SK-N-DZ (cell line): ENCODE results near the gene WDR70.
A peak's percentile ranks its signal among the peaks of the same experiment; 100 is the strongest.

Experiments
- DNase-seq: peaks from one replicate; pipeline ENCODE4 v3.0.0-alpha.2; 2015; ENCODE audit warnings: low spot score

Gene WDR70

GRCh38 chr5:37722236-37723161 is 343.4 kb downstream of the WDR70 start:
- DNase-seq, result no peak

GRCh38 chr5:37723162-37723961 is 344.2 kb downstream of the WDR70 start:
- no peak for DNase-seq

DNA sequence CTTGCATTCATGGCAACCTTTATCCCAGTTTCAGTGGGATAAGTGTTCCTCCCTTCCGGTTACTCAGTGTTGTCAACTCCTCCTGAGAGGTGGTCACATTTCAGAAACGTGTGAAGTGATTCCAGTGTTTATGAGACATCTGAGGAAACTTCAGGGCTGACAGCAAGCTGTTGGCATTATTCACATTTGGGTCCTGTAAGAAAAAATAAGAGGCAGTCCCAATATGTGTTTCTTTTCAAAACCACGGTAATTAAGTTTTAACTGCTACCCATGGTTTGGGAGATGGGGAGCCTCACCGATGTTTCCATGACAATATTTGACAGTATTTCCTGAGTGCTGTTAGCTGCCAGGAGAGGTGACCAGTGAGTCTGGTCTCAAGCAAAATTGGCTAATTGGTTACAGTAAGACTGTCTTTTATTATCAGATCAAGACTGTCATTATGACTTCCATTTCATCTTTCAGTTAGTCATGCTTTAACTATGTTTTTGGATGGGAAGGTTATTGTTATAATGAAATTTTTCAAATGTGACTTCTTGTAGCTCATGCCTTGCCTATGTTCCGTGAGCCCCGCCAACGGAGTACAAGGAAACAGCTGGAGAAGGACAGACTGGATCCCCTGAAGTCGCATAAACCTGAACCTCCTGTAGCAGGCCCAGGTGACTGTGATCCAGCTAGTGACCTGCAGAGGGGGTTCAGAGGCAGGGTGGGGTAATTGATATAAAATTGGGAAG is 345.4 kb downstream of the WDR70 start:
- peak; percentile 57 for DNase-seq

GRCh38 chr5:37725185-37725584 is 346.1 kb downstream of the WDR70 start:
- DNase-seq, result no peak

- no peak for DNase-seq
These were observed 348.1 kb downstream of the WDR70 start for GRCh38 chr5:37727238-37727637.

GRCh38 chr5:37730896-37731455 is 351.9 kb downstream of the WDR70 start:
- DNase-seq, result no peak

DNA sequence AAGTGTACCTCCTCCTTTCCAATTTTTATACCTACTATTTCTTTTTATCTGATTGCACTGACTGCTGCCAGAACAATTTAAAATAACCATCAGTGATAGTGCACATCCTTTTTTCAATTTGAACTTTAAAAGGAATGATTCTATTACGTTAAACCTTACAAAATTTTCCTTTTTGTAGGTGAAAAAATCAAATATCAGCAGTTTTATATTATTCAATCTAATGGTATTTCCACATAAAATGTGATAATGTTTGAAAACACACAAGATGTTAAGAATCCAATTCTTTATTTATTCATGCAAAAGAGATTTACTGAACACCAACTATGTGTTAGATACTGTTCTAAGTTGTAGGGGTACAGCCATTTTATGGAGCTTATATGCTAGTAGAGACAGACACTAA is 355.0 kb downstream of the WDR70 start:
- no peak for DNase-seq

- DNase-seq, result no peak
These were observed 356.7 kb downstream of the WDR70 start for GRCh38 chr5:37735649-37736347.

DNA sequence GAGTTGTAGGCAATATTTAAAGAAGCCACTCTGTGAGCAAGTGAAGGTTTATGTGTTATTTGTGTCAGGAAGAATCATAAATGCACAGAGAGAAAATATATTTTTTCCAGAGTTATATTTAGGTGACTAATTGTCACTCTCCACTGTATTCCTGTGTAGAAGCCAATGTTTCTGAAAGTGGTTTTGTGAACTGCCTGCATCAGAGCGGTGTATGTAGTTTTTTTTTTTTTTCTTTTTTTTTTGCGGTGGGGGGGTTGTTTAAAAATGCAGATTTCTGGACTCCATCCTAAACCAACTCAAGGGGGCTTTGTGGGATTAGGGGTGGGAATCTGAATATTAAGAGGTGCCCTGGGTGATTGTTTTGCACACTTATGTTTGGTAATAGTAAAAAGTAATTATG is 357.3 kb downstream of the WDR70 start:
- DNase-seq, result no peak

DNA sequence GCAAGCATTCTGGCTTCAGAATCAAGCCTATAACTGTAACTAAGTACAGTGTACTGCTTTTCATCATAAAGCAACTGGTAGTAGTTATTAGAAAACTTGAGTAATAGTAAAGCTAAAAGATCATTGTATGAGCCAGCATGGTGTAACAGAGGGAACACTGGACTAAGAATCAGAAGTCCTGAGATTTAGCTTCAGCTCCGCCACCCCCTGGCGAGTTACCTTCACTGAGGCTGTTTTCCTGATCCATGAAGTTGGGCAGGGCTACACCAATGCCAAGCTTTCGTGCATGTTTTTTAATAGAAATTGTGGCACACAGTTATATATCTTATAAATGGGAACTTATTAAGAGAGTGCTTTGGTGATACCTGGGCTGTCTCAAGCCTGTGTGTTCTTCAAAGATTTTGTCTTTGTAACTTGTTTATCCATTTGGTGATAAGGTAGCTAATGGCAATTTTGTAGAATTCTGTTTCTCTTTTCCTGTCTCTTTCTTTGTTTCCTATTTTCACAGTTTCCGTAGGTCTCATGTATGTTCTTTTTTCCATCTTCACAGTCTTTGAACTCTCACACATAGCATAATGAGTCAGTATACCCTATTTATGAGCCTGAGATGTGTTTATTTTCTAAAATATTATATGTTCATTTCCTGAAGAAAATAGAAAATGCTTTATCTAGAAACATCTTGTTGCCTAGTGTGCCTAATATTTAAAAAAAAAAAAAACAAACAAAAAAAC is 358.4 kb downstream of the WDR70 start:
- DNase-seq, result no peak

- DNase-seq, result no peak
These were observed 359.1 kb downstream of the WDR70 start for GRCh38 chr5:37738057-37738691.

- DNase-seq, result no peak
These were observed 359.9 kb downstream of the WDR70 start for GRCh38 chr5:37738865-37739488.

DNA sequence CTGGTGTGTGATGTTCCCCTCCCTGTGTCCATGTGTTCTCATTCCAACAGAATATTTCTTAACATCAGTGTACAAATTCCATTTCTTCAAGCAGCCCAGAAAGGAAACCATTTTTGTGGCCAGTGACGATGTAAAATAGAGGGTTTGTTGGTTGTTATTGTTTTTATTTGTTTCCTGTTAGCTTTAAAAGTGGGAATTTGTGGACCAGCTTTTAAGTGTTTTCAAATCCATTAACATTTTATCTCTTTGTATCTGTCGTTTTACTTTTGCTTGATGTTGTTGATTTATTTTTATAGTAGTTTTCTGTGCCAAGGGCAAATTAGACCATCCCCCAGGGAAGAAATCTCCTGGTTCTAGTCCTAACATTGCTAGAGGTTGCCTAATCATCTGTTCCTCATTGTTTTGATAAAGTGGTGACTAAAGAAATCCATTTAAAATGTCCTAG is 360.7 kb downstream of the WDR70 start:
- DNase-seq, result no peak

- DNase-seq, result no peak
These were observed 361.4 kb downstream of the WDR70 start for GRCh38 chr5:37740331-37741066.

GRCh38 chr5:37742111-37742510 is 363.0 kb downstream of the WDR70 start:
- no peak for DNase-seq

- no peak for DNase-seq
These were observed 372.1 kb downstream of the WDR70 start for GRCh38 chr5:37751227-37751626.

DNA sequence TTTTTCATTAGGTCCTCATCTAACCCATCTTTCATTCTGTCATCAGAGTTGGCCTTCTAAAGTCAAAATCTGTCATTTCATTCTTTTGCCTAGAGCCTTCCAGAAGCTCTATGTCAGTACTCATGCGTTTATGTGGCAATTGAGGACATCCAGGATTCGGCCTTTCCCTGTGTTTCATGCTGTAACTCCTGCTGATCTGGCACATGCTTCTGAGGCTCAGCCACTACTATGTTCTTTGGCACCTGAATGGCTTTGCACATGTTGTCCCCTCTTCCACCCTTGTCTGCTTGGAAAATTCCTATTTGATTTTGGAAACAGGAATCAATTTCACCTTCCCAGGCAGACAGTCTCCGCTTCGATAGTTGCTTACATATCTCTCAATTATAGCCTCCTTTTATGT is 375.9 kb downstream of the WDR70 start:
- no peak for DNase-seq

GRCh38 chr5:37755581-37755980 is 376.5 kb downstream of the WDR70 start:
- DNase-seq, result no peak

DNA sequence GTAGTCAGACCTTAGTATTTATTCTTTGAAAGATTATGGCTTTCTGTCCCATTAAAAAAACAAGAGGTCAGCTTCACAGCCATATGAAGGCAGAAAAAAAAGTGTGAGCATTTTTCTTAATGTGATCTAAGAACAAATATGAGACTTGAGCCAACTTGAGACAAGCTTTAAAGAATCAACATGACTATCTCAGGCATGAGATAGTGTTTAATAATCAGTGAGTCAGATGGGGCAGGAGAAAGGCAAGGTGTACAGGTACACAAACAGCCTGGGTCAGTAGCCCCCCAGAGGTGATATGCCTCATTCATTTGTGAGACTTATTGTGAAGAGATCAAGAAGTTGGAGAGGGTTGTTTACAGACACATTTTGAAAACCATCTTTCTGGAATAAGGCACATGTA is 377.1 kb downstream of the WDR70 start:
- DNase-seq, result no peak
